GM12891 (cell line): ENCODE measurements around the gene NDUFA13.

Source experiments
- POLR2A ChIP-seq: IDR thresholded peaks from 2 replicates; pipeline ENCODE4 v1.6.1; 2011; ENCODE audit warnings: low read depth, low read length, control low read depth
- TAF1 ChIP-seq: IDR thresholded peaks from 2 replicates; pipeline ENCODE4 v1.6.1; 2011; ENCODE audit warnings: low read depth, low read length, control low read depth

GRCh38 chr19:19541616-19542015 lies 25.6 kb downstream of the NDUFA13 start:
- TF ChIP-seq POLR2A (no peak), TAF1 (no peak)
